GM23338 (cell line): Measurements from ENCODE around the gene ABCC5. TPM values are rescaled to one million over a fixed set of nuclear protein-coding genes. Genes with fewer than 3 reads are reported as not detected.
A peak's percentile ranks its signal among the peaks of the same experiment; 100 is the strongest.

ENCODE experiments used
- ATAC-seq: fragments of 200-7000 bp; cut with Tn5 transposase; 3 replicates; pipeline ENCODE4 v1.9.1; 2020
- DNase-seq: peaks from one replicate; pipeline ENCODE4 v3.0.0-alpha.2; 2015; ENCODE audit warnings: low spot score
- H2AFZ ChIP-seq: fragments of 200-600 bp; sonication (generic); 2 replicates; pipeline ENCODE4 v1.8.0; 2016; ENCODE audit warnings: antibody characterized with exemption, mild to moderate bottlenecking, moderate library complexity
- H3F3A ChIP-seq: fragments of 200-600 bp; sonication (generic); replicated peaks from 2 replicates; pipeline ENCODE4 v1.8.0; 2017; ENCODE audit warnings: antibody characterized with exemption, mixed run types, low read depth
- H3K27ac ChIP-seq: fragments of 200-600 bp; sonication (generic); 2 replicates; pipeline ENCODE4 v1.6.1; 2016; ENCODE audit warnings: low read depth
- H3K27me3 ChIP-seq: fragments of 200-600 bp; sonication (generic); 2 replicates; pipeline ENCODE4 v1.8.0; 2016; ENCODE audit warnings: mild to moderate bottlenecking, mixed run types, moderate library complexity; ENCODE audit not compliant: insufficient read depth
- H3K36me3 ChIP-seq: fragments of 200-600 bp; sonication (generic); 2 replicates; pipeline ENCODE4 v1.8.0; 2016; ENCODE audit warnings: mild to moderate bottlenecking; ENCODE audit not compliant: insufficient read depth
- H3K4me1 ChIP-seq: fragments of 200-600 bp; sonication (generic); 2 replicates; pipeline ENCODE4 v1.8.0; 2016; ENCODE audit warnings: mild to moderate bottlenecking, moderate library complexity; ENCODE audit not compliant: insufficient read depth
- H3K4me2 ChIP-seq: fragments of 200-600 bp; sonication (generic); 2 replicates; pipeline ENCODE4 v1.7.1; 2017; ENCODE audit warnings: mixed run types
- H3K4me3 ChIP-seq: fragments of 200-600 bp; sonication (generic); 2 replicates; pipeline ENCODE4 v1.6.1; 2016; ENCODE audit warnings: mixed run types
- H3K79me2 ChIP-seq: fragments of 200-600 bp; sonication (generic); replicated peaks from 2 replicates; pipeline ENCODE4 v1.8.0; 2017; ENCODE audit warnings: mild to moderate bottlenecking; ENCODE audit not compliant: insufficient read depth
- H3K9me2 ChIP-seq: fragments of 200-600 bp; sonication (generic); 2 replicates; pipeline ENCODE4 v1.8.0; 2017; ENCODE audit not compliant: insufficient read depth
- H4K20me1 ChIP-seq: fragments of 200-600 bp; sonication (generic); replicated peaks from 2 replicates; pipeline ENCODE4 v1.8.0; 2017; ENCODE audit warnings: mild to moderate bottlenecking; ENCODE audit not compliant: insufficient read depth
- H3K27ac Mint-ChIP-seq: 2 replicates; pipeline ENCODE4 v1.8.0; 2020; ENCODE audit warnings: inconsistent platforms, mild to moderate bottlenecking, moderate library complexity, mixed read lengths
- H3K27me3 Mint-ChIP-seq: 3 replicates; pipeline ENCODE4 v1.8.0; 2022; ENCODE audit warnings: low read depth, mild to moderate bottlenecking, moderate library complexity, mixed read lengths, inconsistent platforms; ENCODE audit not compliant: insufficient read depth, poor library complexity
- H3K36me3 Mint-ChIP-seq: 3 replicates; pipeline ENCODE4 v1.8.0; 2021; ENCODE audit warnings: low read depth, mild to moderate bottlenecking, inconsistent platforms, moderate library complexity, mixed read lengths
- H3K4me1 Mint-ChIP-seq: 3 replicates; pipeline ENCODE4 v1.8.0; 2020; ENCODE audit warnings: mild to moderate bottlenecking, inconsistent platforms, mixed read lengths
- H3K4me3 Mint-ChIP-seq: 3 replicates; pipeline ENCODE4 v1.8.0; 2021; ENCODE audit warnings: moderate library complexity, mild to moderate bottlenecking, inconsistent platforms, mixed read lengths
- H3K9me3 Mint-ChIP-seq: 3 replicates; pipeline ENCODE4 v1.8.0; 2020; ENCODE audit warnings: moderate library complexity, mild to moderate bottlenecking, inconsistent platforms, mixed read lengths
- CREB1 ChIP-seq: fragments of 250-450 bp; sonication (Bioruptor Pico); IDR thresholded peaks from 2 replicates; pipeline ENCODE4 v1.5.0; 2020; ENCODE audit warnings: low read depth, mild to moderate bottlenecking, moderate library complexity
- CTCF ChIP-seq, 2 experiments: fragments of 200-600 bp in 1 of 2; sonication (generic) in 1 of 2; conservative IDR thresholded peaks; 2 replicates each; pipeline versions ENCODE4 v1.5.1 to v1.6.1; 2016 to 2017; ENCODE audit warnings: antibody characterized with exemption in 2 of 2, low read depth in 2 of 2, mild to moderate bottlenecking in 2 of 2, moderate library complexity in 1 of 2
- ETS1 ChIP-seq: IDR thresholded peaks from 2 replicates; pipeline ENCODE4 v1.6.1; 2016; ENCODE audit warnings: antibody characterized with exemption
- EZH2 ChIP-seq: fragments of 200-600 bp; sonication (generic); IDR thresholded peaks from one replicate; pipeline ENCODE4 v1.8.0; 2017; ENCODE audit warnings: antibody characterized with exemption, mild to moderate bottlenecking, low read depth; ENCODE audit not compliant: unreplicated experiment
- EZH2phosphoT487 ChIP-seq: fragments of 200-600 bp; sonication (generic); IDR thresholded peaks from one replicate; pipeline ENCODE4 v1.8.1; 2018; ENCODE audit warnings: antibody characterized with exemption; ENCODE audit not compliant: unreplicated experiment
- JUNB ChIP-seq: IDR thresholded peaks from one replicate; pipeline ENCODE4 v1.6.1; 2016; ENCODE audit warnings: antibody characterized with exemption; ENCODE audit not compliant: unreplicated experiment
- NANOG ChIP-seq: IDR thresholded peaks from 2 replicates; pipeline ENCODE4 v1.6.1; 2016; ENCODE audit warnings: antibody characterized with exemption, borderline replicate concordance
- POLR2AphosphoS5 ChIP-seq: IDR thresholded peaks from 2 replicates; pipeline ENCODE4 v1.6.1; 2016; ENCODE audit warnings: antibody characterized with exemption, low read depth
- REST ChIP-seq: IDR thresholded peaks from one replicate; pipeline ENCODE4 v1.6.1; 2018; ENCODE audit warnings: antibody characterized with exemption; ENCODE audit not compliant: unreplicated experiment
- STAT1 ChIP-seq: IDR thresholded peaks from one replicate; pipeline ENCODE4 v1.6.1; 2016; ENCODE audit warnings: antibody characterized with exemption; ENCODE audit not compliant: unreplicated experiment
- ZNF114 ChIP-seq: fragments of 250-450 bp; sonication (Bioruptor Pico); IDR thresholded peaks from 2 replicates; pipeline ENCODE4 v1.5.0; 2020; ENCODE audit warnings: mild to moderate bottlenecking, moderate library complexity
- ZNF331 ChIP-seq: fragments of 250-450 bp; sonication (Bioruptor Pico); IDR thresholded peaks from 2 replicates; pipeline ENCODE4 v1.5.0; 2020; ENCODE audit warnings: low read depth, mild to moderate bottlenecking, moderate library complexity
- ZNF462 ChIP-seq: fragments of 250-450 bp; sonication (Bioruptor Pico); IDR thresholded peaks from 2 replicates; pipeline ENCODE4 v1.5.0; 2020; ENCODE audit warnings: mild to moderate bottlenecking, moderate library complexity
- polyA plus RNA-seq: library from polyadenylated mRNA; unstranded; fragments of >200 nt; fragmentation: Nextera tagmentation; extraction: Ambion mirVana; gene quantifications from 2 replicates; pipeline ENCODE4 v1.2.1, GENCODE V29; 2016
- total RNA-seq: library from RNA; depleted of rRNA; stranded (reverse); fragments of >200 nt; shearing (Covaris generic); gene quantifications from 2 replicates; pipeline ENCODE4 v1.2.3, GENCODE V29; 2014

Gene ABCC5
- total and polyA plus RNA-seq, 2 experiments from 2014 or later: 14.0 to 39.9 TPM

- ATAC-seq (no peak), DNase-seq (no peak)
- no peak overlapping the region for H3K27ac ChIP-seq
- H3K4me3 ChIP-seq: no peak overlapping the region
- H3K4me1 ChIP-seq: no peaks in the 10 kb centered on the region
- no peak for TF ChIP-seq EZH2phosphoT487
- TF ChIP-seq NANOG: no peak
- TF ChIP-seq CREB1 (CRISPR knock-in tag): no peak
- TF ChIP-seq CTCF (conservative IDR thresholded peaks at IDR 0.05; ENCODE audit: low read depth in 2 of 2): no peak
- TF ChIP-seq ZNF331 (CRISPR knock-in tag): no peak
- no peak for TF ChIP-seq ZNF114 (CRISPR knock-in tag)
- TF ChIP-seq EZH2: no peak
- no peak for TF ChIP-seq JUNB
- no peak for TF ChIP-seq STAT1
- TF ChIP-seq ETS1: no peak
- TF ChIP-seq POLR2AphosphoS5: no peak
- no peak for TF ChIP-seq ZNF462
- TF ChIP-seq REST: no peak
- no peaks in the 10 kb centered on the region for H3K27me3 ChIP-seq
- no peaks in the 10 kb centered on the region; the same call in 2 of the 3 replicates for H3K9me3 Mint-ChIP-seq
- H3K27ac Mint-ChIP-seq: no peak overlapping the region
- no peak overlapping the region for H3K4me3 Mint-ChIP-seq
- H3K4me1 Mint-ChIP-seq: peaks cover 4% of the 10 kb centered on the region
- H3K79me2 ChIP-seq: no peaks in the 10 kb centered on the region
- no peaks in the 10 kb centered on the region for H3K36me3 Mint-ChIP-seq
- H4K20me1 ChIP-seq: no peaks in the 10 kb centered on the region
- H3F3A ChIP-seq: no peaks in the 10 kb centered on the region
- no peaks in the 10 kb centered on the region for H3K9me2 ChIP-seq
- H2AFZ ChIP-seq: 0 out of 2 replicates have a peak overlapping the region, but pooled peaks have one; percentile 47
- no peaks in the 10 kb centered on the region for H3K36me3 ChIP-seq
- H3K27me3 Mint-ChIP-seq: peaks cover 12% of the 10 kb centered on the region
- no peak overlapping the region for H3K4me2 ChIP-seq
Measured at GRCh38 chr3:183909030-183909600, 108.6 kb downstream of the ABCC5 start.
